Sigmoid colon (tissue), 4 donors: ENCODE measurements around the gene CBFA2T2.

Source experiments
- EP300 ChIP-seq, 4 donors: sonication (generic); formaldehyde crosslinking; IDR thresholded peaks; one replicate each; pipeline ENCODE4 v1.6.1; 2017; ENCODE audit warnings: antibody characterized with exemption in 4 of 4
- POLR2A ChIP-seq, 2 donors: fragments of 450-650 bp; IDR thresholded peaks; one replicate each; pipeline ENCODE4 v1.6.1; 2016; ENCODE audit warnings: antibody characterized with exemption in 2 of 2, mild to moderate bottlenecking in 2 of 2, moderate library complexity in 2 of 2
- POLR2AphosphoS5 ChIP-seq, 4 donors: sonication (generic); formaldehyde crosslinking; IDR thresholded peaks; one replicate each; pipeline ENCODE4 v1.6.1; 2017; ENCODE audit warnings: antibody characterized with exemption in 4 of 4
- TF ChIP-seq, protein P1 (sequence below), 4 experiments: fragments of 450-650 bp in 3 of 4; fragments of 200-600 bp in 1 of 4; IDR thresholded peaks; one replicate each; pipeline ENCODE4 v1.5.1; 2016 to 2019; ENCODE audit warnings: antibody characterized with exemption in 4 of 4, mild to moderate bottlenecking in 3 of 4, moderate library complexity in 2 of 4

DNA sequence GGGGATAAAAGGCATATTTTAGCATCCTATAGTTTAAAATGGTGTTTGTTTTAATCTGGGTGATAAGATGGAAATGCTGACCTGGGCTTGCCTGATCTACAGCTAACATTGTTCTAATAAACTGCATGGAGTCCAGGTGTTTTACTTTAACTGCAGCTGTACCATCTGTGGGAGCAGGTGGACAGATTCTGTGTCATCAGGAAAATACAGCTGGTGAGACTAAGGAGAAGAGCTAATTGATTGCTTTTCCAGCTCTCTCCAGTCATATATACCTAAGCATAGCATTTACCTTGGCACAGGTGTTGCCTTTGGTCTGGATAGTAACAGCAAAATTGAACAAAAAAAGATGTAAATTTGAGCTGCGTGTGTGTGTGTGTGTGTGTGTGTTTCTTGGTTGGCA lies 31.6 kb downstream of the CBFA2T2 start:
- TF ChIP-seq POLR2AphosphoS5 (IDR thresholded peaks at IDR 0.05) (no peak), POLR2A (IDR thresholded peaks at IDR 0.05) (no peak), EP300 (IDR thresholded peaks at IDR 0.05) (no peak)
- TF ChIP-seq, protein P1, sequence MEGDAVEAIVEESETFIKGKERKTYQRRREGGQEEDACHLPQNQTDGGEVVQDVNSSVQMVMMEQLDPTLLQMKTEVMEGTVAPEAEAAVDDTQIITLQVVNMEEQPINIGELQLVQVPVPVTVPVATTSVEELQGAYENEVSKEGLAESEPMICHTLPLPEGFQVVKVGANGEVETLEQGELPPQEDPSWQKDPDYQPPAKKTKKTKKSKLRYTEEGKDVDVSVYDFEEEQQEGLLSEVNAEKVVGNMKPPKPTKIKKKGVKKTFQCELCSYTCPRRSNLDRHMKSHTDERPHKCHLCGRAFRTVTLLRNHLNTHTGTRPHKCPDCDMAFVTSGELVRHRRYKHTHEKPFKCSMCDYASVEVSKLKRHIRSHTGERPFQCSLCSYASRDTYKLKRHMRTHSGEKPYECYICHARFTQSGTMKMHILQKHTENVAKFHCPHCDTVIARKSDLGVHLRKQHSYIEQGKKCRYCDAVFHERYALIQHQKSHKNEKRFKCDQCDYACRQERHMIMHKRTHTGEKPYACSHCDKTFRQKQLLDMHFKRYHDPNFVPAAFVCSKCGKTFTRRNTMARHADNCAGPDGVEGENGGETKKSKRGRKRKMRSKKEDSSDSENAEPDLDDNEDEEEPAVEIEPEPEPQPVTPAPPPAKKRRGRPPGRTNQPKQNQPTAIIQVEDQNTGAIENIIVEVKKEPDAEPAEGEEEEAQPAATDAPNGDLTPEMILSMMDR (IDR thresholded peaks at IDR 0.05), result no peak
